Measurements from ENCODE around the gene CYP27A1.
"Not testable (repeated sequence)": the region's sequence is repeated elsewhere in the genome, so short reads cannot be mapped to it uniquely, and the experiment has no call there.

The CYP27A1 gene

DNA sequence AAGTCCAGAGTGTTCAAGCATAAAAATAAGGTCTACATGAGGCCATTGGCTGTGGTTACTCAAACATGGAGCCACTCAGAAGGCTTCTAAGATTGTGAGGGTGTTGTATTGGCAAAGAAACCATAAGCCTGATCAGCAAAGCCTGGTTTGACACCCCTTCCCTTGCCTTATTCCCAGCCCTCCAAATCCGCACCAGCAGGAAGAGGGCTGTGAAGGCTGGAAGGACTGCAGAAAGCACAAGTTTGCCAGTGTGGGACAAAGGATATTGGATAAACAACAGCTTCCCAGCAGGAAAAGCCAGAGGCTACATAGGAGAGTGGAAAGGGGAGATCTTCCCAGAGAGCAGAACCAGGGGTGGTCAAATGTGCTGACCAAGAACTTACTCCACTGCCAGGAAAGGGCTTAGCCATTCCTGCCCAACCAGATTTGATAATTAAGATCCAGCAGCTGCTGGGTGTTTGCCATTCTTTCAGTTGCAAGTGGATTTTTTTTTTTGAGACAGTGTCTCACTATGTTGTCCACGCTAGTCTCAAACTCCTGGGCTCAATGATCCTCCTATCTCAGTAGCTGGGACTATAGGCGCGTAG lies 51.2 kb downstream of the CYP27A1 start:
- DNase-seq: no peak

DNA sequence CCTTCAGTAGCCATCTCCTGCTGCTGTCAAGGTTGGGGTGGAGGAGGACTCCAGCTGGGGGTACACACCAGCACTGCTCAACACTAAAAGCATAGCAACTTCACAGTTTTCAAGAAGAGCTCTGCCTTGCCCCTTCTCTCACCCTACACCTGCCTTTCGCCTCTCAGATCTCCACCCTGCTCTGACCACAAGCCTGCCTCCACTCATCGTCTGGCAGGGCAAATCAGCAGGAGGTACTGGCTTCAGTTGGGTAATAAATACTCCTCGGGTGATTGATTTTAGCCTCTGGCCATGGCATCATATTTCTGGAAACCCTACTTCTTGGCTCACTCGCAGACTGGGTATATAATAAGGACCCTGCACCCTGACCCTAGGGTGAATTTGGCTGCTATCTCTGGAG lies 52.7 kb downstream of the CYP27A1 start:
- DNase-seq: no peak

GRCh38 chr2:218837495-218837894 lies 55.5 kb downstream of the CYP27A1 start:
- DNase-seq: no peak

GRCh38 chr2:218839430-218839829 lies 57.5 kb downstream of the CYP27A1 start:
- DNase-seq: no peak

DNA sequence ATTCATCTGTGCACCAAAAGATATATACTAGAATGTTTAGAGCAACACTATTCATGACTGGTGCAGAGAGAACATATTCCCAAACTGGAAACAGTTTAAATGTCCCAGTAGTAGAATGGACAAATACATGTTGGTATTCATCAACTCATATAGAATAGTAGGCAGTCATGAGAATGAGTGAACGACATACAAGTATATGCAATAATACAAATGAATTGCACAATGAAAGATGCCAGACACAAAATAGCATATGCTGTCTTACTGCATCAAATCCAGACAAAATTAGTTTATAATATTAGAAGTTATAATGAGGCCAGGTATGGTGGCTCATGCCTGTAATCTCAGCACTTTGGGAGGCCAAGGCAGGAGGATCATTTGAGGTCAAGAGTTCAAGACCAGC lies 57.9 kb downstream of the CYP27A1 start:
- DNase-seq: no peak

DNA sequence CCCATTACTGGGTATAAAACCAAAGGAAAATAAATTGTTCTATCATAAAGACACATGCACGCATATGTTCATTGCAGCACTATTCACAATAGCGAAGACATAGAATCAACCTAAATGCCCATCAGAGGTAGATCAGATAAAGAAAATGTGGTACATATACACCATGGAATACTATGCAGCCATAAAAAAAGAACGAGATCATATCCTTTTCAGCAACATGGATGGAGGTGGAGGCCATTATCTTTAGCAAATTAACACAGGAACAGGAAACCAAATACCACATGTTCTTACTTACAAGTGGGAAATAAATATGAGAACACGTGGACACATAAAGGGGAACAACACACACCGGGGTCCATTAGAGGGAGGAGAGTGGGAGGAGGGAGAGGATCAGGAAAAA lies 62.4 kb downstream of the CYP27A1 start:
- not testable (repeated sequence) for DNase-seq

DNA sequence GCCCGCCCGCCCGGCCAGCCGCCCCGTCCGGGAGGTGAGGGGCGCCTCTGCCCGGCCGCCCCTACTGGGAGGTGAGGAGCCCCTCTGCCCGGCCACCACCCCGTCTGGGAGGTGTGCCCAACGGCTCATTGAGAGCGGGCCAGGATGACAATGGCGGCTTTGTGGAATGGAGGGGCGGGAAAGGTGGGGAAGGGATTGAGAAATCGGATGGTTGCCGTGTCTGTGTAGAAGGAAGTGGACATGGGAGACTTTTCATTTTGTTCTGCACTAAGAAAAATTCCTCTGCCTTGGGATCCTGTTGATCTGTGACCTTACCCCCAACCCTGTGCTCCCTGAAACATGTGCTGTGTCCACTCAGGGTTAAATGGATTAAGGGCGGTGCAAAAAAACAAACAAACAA lies 65.0 kb downstream of the CYP27A1 start:
- not testable (repeated sequence) for DNase-seq

- DNase-seq: no peak
These were observed 67.8 kb downstream of the CYP27A1 start for GRCh38 chr2:218849721-218850120.

DNA sequence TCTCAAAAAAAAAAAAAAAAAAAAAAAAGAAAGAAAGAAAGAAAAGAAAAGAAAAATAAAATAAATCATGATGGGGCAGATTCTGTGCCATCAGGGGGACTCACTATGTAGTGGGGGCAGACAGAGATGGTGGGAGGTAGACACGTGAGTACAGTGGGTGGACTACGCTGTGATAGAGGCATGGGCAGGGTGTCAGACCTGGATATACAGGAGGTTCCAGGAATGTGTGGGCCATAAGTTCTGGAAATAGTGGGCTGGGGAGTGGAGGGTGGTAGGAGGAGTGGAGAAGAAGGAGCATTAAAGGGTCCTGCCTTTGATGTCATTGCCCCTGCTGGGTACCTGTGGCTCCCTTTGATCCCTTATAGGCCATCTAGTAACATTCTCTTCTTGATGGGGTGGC lies 68.8 kb downstream of the CYP27A1 start:
- no peak for DNase-seq

DNA sequence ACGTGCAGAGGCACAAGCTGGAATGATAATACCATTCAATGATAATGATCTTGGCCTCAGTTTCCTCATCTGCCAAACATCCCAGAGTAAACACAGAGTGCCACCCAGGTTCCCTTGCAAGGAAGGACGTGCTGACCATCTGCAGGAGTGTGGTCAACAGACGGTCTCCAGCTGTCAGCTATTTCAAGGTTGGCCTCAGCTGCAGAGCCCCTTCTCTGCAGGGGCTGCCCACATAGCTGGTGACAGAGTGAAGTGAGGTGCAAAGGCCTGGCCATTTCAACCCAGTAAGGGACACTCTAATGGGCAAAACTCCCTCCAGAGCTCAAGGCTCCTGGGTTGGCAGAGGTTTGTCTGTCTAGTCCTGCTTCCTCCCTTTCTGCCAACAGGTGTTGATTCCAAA lies 69.3 kb downstream of the CYP27A1 start:
- no peak for DNase-seq

DNA sequence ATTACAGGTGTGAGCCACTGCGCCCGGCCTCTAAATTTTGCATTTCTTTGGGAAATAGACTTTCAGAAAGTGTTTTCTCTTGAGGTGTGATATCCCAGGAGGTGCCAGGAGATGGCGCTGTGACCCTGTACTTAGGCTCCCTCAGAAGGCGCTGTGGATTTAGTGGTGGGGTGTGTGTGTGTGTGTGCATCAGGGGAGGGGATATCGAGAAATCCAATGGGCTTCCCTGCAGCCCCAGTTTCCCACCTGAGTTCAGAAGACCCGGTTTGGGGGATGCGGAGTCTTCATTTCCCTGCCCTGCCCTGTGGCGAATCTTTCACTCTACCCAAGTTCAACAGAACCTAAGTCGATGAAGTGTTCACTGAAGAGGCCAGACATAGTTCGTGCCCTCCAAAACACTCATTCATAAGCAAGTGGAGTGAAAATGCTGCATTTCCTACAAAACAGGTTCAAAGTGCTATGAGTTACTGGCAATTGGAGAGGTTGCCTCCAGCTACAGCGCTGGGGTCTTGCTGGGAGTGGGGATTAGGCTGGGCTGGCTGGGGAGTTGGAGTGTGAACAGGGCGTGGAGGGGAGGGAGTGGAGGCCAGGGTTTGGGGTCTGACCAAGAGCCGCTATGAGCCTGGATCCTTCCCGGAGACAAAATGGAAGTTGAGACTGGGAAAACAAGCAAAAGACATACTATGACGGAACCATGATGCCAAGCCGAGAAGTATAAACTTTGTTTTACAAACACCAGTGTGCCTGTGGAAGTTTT lies 71.1 kb downstream of the CYP27A1 start:
- peak; percentile 58 for DNase-seq

DNA sequence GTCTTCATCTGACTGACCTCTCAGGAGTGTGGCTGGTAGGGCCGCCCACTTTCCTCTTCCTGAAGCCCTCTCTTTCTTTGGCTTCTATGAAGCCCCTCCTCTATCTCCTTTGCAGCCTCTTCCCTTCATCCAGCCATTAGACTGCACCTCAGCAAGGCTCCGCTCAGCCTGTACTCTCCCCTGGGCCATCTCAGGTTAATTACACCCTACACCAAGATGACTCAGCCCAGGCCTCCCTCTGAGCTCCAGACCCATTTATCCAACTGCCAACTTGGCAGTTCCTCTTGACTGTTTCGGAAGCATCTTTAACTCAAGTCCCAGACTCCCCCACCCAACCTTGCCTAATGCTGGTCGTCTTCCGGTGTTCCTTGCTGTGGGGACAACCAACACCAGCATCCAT lies 71.8 kb downstream of the CYP27A1 start:
- DNase-seq: peak; percentile 54

- no peak for DNase-seq
These were observed 72.9 kb downstream of the CYP27A1 start for GRCh38 chr2:218854860-218855259.

DNA sequence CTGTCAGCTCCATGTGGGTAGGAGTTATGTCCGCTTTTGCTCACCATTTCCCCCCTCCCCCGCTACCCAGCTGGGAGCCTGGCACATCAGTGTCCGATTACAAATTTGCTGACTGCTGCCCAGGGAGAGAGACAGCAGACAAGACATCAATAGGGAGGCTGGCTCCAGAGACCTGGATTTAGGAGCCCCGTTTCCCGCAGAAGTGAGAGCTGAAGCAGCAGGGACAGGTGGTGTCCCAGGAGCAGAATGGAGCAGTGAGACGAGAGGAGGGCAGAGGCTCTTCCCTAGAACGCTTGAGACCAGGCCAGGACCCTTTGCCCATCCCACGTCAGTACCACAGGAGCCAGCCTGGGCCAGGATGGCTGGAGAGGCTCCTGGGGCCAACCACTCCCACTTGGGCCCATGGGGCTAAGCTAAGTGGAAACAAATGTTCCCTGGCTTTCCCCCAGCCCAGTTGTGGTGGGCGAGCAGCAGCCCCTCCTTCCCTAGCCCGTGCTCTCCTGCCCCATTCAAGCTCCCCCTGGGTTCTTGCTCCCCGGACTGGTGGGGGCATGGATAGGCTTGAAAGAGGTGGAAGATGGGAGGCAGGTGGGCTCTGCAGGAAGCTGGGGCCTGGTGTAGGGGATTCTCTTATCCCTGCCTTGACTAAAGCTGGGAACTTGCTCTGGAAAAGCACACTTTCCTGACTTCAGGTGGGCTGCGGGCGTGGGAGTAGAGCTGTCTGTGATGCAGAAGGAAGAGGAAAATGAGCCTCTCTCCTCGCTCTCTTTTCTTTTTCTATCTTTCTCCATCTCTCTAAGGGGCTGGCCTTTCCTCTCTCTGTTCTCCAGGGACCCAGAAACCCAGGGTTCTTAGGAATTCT lies 73.6 kb downstream of the CYP27A1 start:
- DNase-seq: no peak

- DNase-seq: no peak
These were observed 74.4 kb downstream of the CYP27A1 start for GRCh38 chr2:218856167-218856895.

DNA sequence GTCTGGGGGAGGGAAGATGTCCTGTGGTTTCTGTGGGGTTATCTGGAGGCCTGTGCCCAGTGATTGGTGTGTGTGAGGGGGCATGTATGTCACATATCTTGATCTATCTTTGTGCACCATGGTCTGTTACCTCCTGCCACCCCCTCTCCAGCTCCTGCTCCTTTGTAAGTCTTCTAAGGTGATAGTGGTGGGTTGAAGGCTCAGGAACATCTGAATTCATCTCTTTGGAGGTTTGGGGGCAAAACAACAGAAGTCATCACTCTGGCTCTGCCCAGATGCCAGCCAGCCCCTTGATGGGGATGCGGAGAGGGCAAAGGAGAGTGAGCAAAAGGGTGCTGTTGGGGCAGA lies 74.9 kb downstream of the CYP27A1 start:
- DNase-seq: no peak

DNA sequence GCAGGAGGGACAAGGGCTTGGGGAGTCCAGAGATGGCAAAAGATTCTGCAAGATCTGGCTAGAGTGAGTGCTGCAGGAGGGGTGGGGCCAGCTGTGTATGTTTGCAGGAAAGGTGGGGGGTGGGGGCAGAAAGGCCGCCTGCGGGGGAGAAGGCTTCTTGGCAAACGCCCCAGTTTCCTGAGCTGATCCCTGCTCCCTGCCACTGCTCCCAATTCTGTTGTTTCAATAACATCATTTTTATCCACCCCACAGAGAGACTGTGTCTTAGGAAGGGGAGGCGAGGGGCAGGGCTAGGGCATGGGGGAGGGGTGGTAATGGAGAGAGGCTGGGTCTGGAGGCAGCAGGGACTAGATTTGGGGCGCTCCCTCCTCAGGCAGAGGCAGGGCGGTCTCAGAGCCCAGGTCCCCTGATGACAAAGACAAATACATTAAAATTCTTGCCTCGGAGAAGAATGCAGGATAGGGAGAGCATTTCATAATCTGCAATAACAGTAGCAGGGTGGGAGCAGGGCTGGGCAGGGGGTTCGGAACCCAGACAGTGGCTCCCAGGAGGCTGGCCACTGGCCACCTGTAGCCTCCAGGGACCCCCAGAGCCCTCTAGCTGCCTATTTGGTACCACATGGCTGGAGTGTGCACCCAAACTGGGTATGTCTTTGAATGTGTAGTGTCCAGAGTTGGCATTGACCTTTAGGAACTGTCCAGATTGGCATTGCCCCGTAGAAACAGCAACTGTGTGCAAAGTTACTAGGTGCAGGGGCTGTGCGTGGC lies 75.6 kb downstream of the CYP27A1 start:
- peak; percentile 38 for DNase-seq

DNA sequence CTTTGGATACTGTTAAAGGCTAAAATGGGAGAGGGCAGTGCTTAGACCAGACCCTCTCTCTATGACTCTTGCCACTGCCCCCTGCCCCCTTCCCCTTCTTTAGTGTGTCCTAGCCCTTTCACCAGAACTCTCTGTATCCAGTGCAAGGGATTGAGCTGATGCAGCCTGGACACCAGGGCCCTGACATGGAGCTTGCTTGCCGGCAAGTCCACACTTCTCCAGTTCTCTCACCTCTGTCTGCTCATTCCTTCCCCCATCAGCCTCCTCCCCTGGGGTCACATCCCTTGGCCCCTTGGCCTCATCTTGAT lies 76.1 kb downstream of the CYP27A1 start:
- no peak for DNase-seq

DNA sequence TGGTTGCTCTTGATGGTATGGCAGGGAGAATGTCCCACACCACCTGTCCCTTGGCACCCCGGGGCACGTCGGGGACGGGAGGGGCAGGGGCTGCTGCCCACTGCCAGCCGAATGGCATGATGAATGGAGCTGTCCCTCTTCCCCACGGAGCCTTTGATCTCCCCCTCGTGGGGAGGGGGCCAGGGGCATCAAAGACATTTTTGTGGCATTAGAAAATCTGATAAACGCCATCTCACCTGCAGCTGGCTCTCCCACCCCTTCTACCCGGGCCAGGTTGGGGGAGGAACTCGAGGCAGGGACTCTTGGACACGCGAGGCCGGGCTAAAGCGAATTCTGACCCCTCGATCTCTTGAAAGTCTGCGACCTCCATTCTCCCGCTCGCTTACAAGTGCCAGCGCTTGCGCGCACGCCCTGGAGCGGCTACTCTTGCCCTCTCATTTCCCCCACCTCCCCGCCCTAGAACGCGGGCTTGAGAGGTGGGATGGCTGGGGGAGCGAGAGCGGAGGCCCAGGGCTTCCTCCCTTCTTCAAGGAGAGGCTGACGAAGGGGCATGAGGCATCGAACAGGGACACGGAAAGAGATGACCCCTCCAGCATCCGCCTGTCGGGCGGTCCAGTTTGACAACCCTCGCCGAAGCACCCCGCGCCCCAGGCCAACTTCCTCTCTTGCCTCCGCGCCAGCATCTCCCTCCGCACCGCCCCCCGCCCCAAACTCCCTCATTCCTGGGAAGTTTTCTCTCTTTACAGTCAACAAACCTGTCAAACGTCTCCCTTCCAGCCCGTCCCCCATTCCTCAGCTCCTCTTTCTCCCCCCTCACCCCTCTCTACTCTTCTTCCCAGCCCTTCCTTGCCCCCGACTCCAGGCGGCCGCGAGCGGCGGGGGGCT lies 77.0 kb downstream of the CYP27A1 start:
- DNase-seq: no peak

- no peak for DNase-seq
These were observed 77.6 kb downstream of the CYP27A1 start, which contains the start of gene WNT6 for GRCh38 chr2:218859556-218859987. WNT6 (plus strand) TSS chr2:218859805; CDS start chr2:218860038, 233 bp downstream.

Data from NCI-H2171 treated with DMSO at 0.1 percent for 48 hours (cell line).